ENCODE results near the gene IL4I1.

Gene IL4I1

GRCh38 chr19:49939721-49940481 lies 43.2 kb upstream of the IL4I1 start:
- Histone ChIP-seq H3K27ac (replicated peaks; ENCODE audit: low read length) (no peak overlapping the region), H2AK5ac (ENCODE audit: low read depth, low read length) (peak overlapping the region; percentile 69), H3K36me3 (replicated peaks in 1 of 2; ENCODE audit: control insufficient read depth in 2 of 2, insufficient read depth in 2 of 2, low read length in 2 of 2) (no peaks in the 10 kb centered on the region), H3K4ac (ENCODE audit: low read length) (peak overlapping the region; percentile 3), H3K18ac (ENCODE audit: low read length) (peak overlapping the region; percentile 60), H4K91ac (ENCODE audit: low read depth, low read length, poor library complexity) (no peak overlapping the region), H4K8ac (ENCODE audit: low read depth, low read length) (peak overlapping the region; percentile 99), H3K4me1 (ENCODE audit: control insufficient read depth in 2 of 2, insufficient read depth in 1 of 2, low read depth in 1 of 2, low read length in 2 of 2) (no peaks in the 10 kb centered on the region), H2BK5ac (ENCODE audit: low read length) (no peak overlapping the region), H2BK120ac (ENCODE audit: low read depth, low read length) (peak overlapping the region; percentile 76), H3K79me1 (ENCODE audit: low read depth, low read length) (no peaks in the 10 kb centered on the region), H2BK12ac (ENCODE audit: low read length) (peak overlapping the region; percentile 63), H3K9me3 (replicated peaks in 1 of 2; ENCODE audit: control insufficient read depth in 2 of 2, insufficient read depth in 1 of 2, low read depth in 1 of 2, low read length in 2 of 2) (no peaks in the 10 kb centered on the region), H3K4me2 (ENCODE audit: insufficient read depth, low read length, poor library complexity, severe bottlenecking) (no peak overlapping the region), H3K27me3 (ENCODE audit: control insufficient read depth in 3 of 3, insufficient read depth in 3 of 3, low read depth in 1 of 3, low read length in 3 of 3) (peaks cover 0 to 2% (median 0%) of the 10 kb centered on the region in 3 experiments), H2BK15ac (ENCODE audit: low read length) (peak overlapping the region; percentile 96), H3K14ac (ENCODE audit: low read length) (peak overlapping the region; percentile 72), H3K9ac (ENCODE audit: low read depth, low read length, poor library complexity) (no peak overlapping the region), H2AFZ (ENCODE audit: low read length) (no peak overlapping the region), H3K23ac (ENCODE audit: low read depth, low read length, poor library complexity) (peak overlapping the region; percentile 60), H3K4me3 (ENCODE audit: low read length in 2 of 2) (peak overlapping the region in 1 of 2 donors; percentile 55)
- WGBS, 2 donors (ENCODE audit: extremely low coverage in 2 of 2, insufficient read length in 2 of 2, insufficient replicate concordance in 1 of 2): no CpG with 5 or more reads among the region's 7 CpGs
- no peak for DNase-seq (ENCODE audit: low spot score)

GRCh38 chr19:49938662-49939061 lies 42.0 kb upstream of the IL4I1 start:
- no peaks in the 10 kb centered on the region for H3K79me1 ChIP-seq (ENCODE audit: low read depth, low read length)
- no peak overlapping the region for H3K4me3 ChIP-seq (ENCODE audit: low read length in 2 of 2)
- H3K23ac ChIP-seq (ENCODE audit: low read depth, low read length, poor library complexity): no peak overlapping the region
- no peak overlapping the region for H3K4ac ChIP-seq (ENCODE audit: low read length)
- no peak overlapping the region for H2BK120ac ChIP-seq (ENCODE audit: low read depth, low read length)
- H3K4me1 ChIP-seq (ENCODE audit: control insufficient read depth in 2 of 2, insufficient read depth in 1 of 2, low read depth in 1 of 2, low read length in 2 of 2): no peaks in the 10 kb centered on the region
- peaks cover 0 to 2% (median 0%) of the 10 kb centered on the region in 3 experiments for H3K27me3 ChIP-seq (ENCODE audit: control insufficient read depth in 3 of 3, insufficient read depth in 3 of 3, low read depth in 1 of 3, low read length in 3 of 3)
- no peaks in the 10 kb centered on the region for H3K36me3 ChIP-seq (replicated peaks in 1 of 2; ENCODE audit: control insufficient read depth in 2 of 2, insufficient read depth in 2 of 2, low read length in 2 of 2)
- no peak overlapping the region for H2AFZ ChIP-seq (ENCODE audit: low read length)
- H4K8ac ChIP-seq (ENCODE audit: low read depth, low read length): no peak overlapping the region
- no peak overlapping the region for H3K27ac ChIP-seq (replicated peaks; ENCODE audit: low read length)
- H2BK15ac ChIP-seq (ENCODE audit: low read length): no peak overlapping the region
- no peak for DNase-seq (ENCODE audit: low spot score)
- H4K91ac ChIP-seq (ENCODE audit: low read depth, low read length, poor library complexity): no peak overlapping the region
- H2AK5ac ChIP-seq (ENCODE audit: low read depth, low read length): no peak overlapping the region
- WGBS, 2 donors (ENCODE audit: extremely low coverage in 2 of 2, insufficient read length in 2 of 2, insufficient replicate concordance in 1 of 2): no CpG with 5 or more reads among the region's 4 CpGs
- H3K18ac ChIP-seq (ENCODE audit: low read length): no peak overlapping the region
- no peak overlapping the region for H2BK12ac ChIP-seq (ENCODE audit: low read length)
- H3K9me3 ChIP-seq (replicated peaks in 1 of 2; ENCODE audit: control insufficient read depth in 2 of 2, insufficient read depth in 1 of 2, low read depth in 1 of 2, low read length in 2 of 2): no peaks in the 10 kb centered on the region
- no peak overlapping the region for H3K9ac ChIP-seq (ENCODE audit: low read depth, low read length, poor library complexity)
- no peak overlapping the region for H3K4me2 ChIP-seq (ENCODE audit: insufficient read depth, low read length, poor library complexity, severe bottlenecking)
- H3K14ac ChIP-seq (ENCODE audit: low read length): no peak overlapping the region
- no peak overlapping the region for H2BK5ac ChIP-seq (ENCODE audit: low read length)

GRCh38 chr19:49937750-49938381 lies 41.2 kb upstream of the IL4I1 start:
- Histone ChIP-seq H3K9ac (ENCODE audit: low read depth, low read length, poor library complexity) (no peak overlapping the region), H3K27me3 (ENCODE audit: control insufficient read depth in 3 of 3, insufficient read depth in 3 of 3, low read depth in 1 of 3, low read length in 3 of 3) (no peaks in the 10 kb centered on the region), H2AK5ac (ENCODE audit: low read depth, low read length) (no peak overlapping the region), H3K4me2 (ENCODE audit: insufficient read depth, low read length, poor library complexity, severe bottlenecking) (peak overlapping the region; percentile 47), H4K91ac (ENCODE audit: low read depth, low read length, poor library complexity) (no peak overlapping the region), H3K79me1 (ENCODE audit: low read depth, low read length) (no peaks in the 10 kb centered on the region), H3K9me3 (replicated peaks in 1 of 2; ENCODE audit: control insufficient read depth in 2 of 2, insufficient read depth in 1 of 2, low read depth in 1 of 2, low read length in 2 of 2) (no peaks in the 10 kb centered on the region), H3K14ac (ENCODE audit: low read length) (no peak overlapping the region), H2BK120ac (ENCODE audit: low read depth, low read length) (no peak overlapping the region), H3K27ac (replicated peaks; ENCODE audit: low read length) (no peak overlapping the region), H2BK12ac (ENCODE audit: low read length) (no peak overlapping the region), H2BK15ac (ENCODE audit: low read length) (no peak overlapping the region), H3K23ac (ENCODE audit: low read depth, low read length, poor library complexity) (no peak overlapping the region), H2AFZ (ENCODE audit: low read length) (peak overlapping the region; percentile 90), H3K4ac (ENCODE audit: low read length) (no peak overlapping the region), H3K4me1 (ENCODE audit: control insufficient read depth in 2 of 2, insufficient read depth in 1 of 2, low read depth in 1 of 2, low read length in 2 of 2) (no peaks in the 10 kb centered on the region), H3K18ac (ENCODE audit: low read length) (no peak overlapping the region), H3K36me3 (replicated peaks in 1 of 2; ENCODE audit: control insufficient read depth in 2 of 2, insufficient read depth in 2 of 2, low read length in 2 of 2) (peaks cover 0 to 3% of the 10 kb centered on the region in 2 donors), H3K4me3 (ENCODE audit: low read length in 2 of 2) (peak overlapping the region in 1 of 2 donors; percentile 3), H2BK5ac (ENCODE audit: low read length) (no peak overlapping the region), H4K8ac (ENCODE audit: low read depth, low read length) (no peak overlapping the region)
- WGBS, 2 donors (ENCODE audit: extremely low coverage in 2 of 2, insufficient read length in 2 of 2, insufficient replicate concordance in 1 of 2): no CpG with 5 or more reads among the region's 35 CpGs
- DNase-seq (ENCODE audit: low spot score): peak; percentile 88

- Histone ChIP-seq H2BK5ac (ENCODE audit: low read length) (no peak overlapping the region), H3K4me1 (ENCODE audit: control insufficient read depth in 2 of 2, insufficient read depth in 1 of 2, low read depth in 1 of 2, low read length in 2 of 2) (no peaks in the 10 kb centered on the region), H4K8ac (ENCODE audit: low read depth, low read length) (no peak overlapping the region), H3K27me3 (ENCODE audit: control insufficient read depth in 3 of 3, insufficient read depth in 3 of 3, low read depth in 1 of 3, low read length in 3 of 3) (no peaks in the 10 kb centered on the region), H3K36me3 (replicated peaks in 1 of 2; ENCODE audit: control insufficient read depth in 2 of 2, insufficient read depth in 2 of 2, low read length in 2 of 2) (peaks cover 0 to 13% of the 10 kb centered on the region in 2 donors), H3K14ac (ENCODE audit: low read length) (no peak overlapping the region), H2BK15ac (ENCODE audit: low read length) (no peak overlapping the region), H3K27ac (replicated peaks; ENCODE audit: low read length) (no peak overlapping the region), H2AFZ (ENCODE audit: low read length) (no peak overlapping the region), H3K9ac (ENCODE audit: low read depth, low read length, poor library complexity) (no peak overlapping the region), H2AK5ac (ENCODE audit: low read depth, low read length) (no peak overlapping the region), H3K23ac (ENCODE audit: low read depth, low read length, poor library complexity) (no peak overlapping the region), H3K9me3 (replicated peaks in 1 of 2; ENCODE audit: control insufficient read depth in 2 of 2, insufficient read depth in 1 of 2, low read depth in 1 of 2, low read length in 2 of 2) (no peaks in the 10 kb centered on the region), H3K4ac (ENCODE audit: low read length) (no peak overlapping the region), H3K4me3 (ENCODE audit: low read length in 2 of 2) (no peak overlapping the region), H3K79me1 (ENCODE audit: low read depth, low read length) (no peaks in the 10 kb centered on the region), H4K91ac (ENCODE audit: low read depth, low read length, poor library complexity) (no peak overlapping the region), H2BK12ac (ENCODE audit: low read length) (no peak overlapping the region), H3K4me2 (ENCODE audit: insufficient read depth, low read length, poor library complexity, severe bottlenecking) (no peak overlapping the region), H2BK120ac (ENCODE audit: low read depth, low read length) (no peak overlapping the region), H3K18ac (ENCODE audit: low read length) (no peak overlapping the region)
- WGBS, 2 donors (ENCODE audit: extremely low coverage in 2 of 2, insufficient read length in 2 of 2, insufficient replicate concordance in 1 of 2): no CpG with 5 or more reads among the region's 5 CpGs
- DNase-seq (ENCODE audit: low spot score): no peak
Measured at GRCh38 chr19:49936549-49936948, 39.9 kb upstream of the IL4I1 start.
